B cell (primary cell): Measurements from ENCODE around the gene AARS2. TPM values are rescaled to one million over a fixed set of nuclear protein-coding genes. Genes with fewer than 3 reads are reported as not detected.

Source experiments
- ATAC-seq: fragments of 200-7000 bp; cut with Tn5 transposase; one replicate; pipeline ENCODE4 v1.10.0; 2021; ENCODE audit warnings: low read depth, mild to moderate bottlenecking, moderate number of reproducible peaks, moderate library complexity
- CTCF ChIA-PET: fragments of 350-600 bp; sonication (Branson Sonifier 250); formaldehyde crosslinking; loops from one replicate; lab custom pipeline; 2021; ENCODE audit warnings: antibody characterized with exemption, inconsistent platforms; lab: Charles Lee
- POLR2A ChIA-PET: fragments of 350-600 bp; sonication (Branson Sonifier 250); formaldehyde crosslinking; loops from one replicate; lab custom pipeline; 2021; ENCODE audit warnings: antibody characterized with exemption; lab: Charles Lee
- DNase-seq: peaks from one replicate; pipeline ENCODE4 v3.0.0; 2013
- H2AFZ ChIP-seq: 2 replicates; pipeline ENCODE4 v1.6.1; 2012; ENCODE audit warnings: mild to moderate bottlenecking, low read depth, low read length; ENCODE audit not compliant: insufficient read depth, poor library complexity, severe bottlenecking
- H3K27ac ChIP-seq, 2 donors: 1 replicate in 1 of 2; 2 replicates in 1 of 2; pipeline ENCODE4 v1.5.1; 2012 to 2013; ENCODE audit warnings: low read length in 2 of 2, mild to moderate bottlenecking in 2 of 2, moderate library complexity in 1 of 2
- H3K27me3 ChIP-seq, 4 experiments: fragments of 200-600 bp in 1 of 4; sonication (generic) in 1 of 4; replicated peaks in 1 of 4; 1 replicate in 2 of 4; 2 replicates in 2 of 4; pipeline versions ENCODE4 v1.6.1 to v1.7.0; 2013 to 2016; ENCODE audit warnings: low read length in 3 of 4, mild to moderate bottlenecking in 2 of 4, mixed read lengths in 1 of 4, moderate library complexity in 1 of 4; ENCODE audit not compliant: insufficient read depth in 4 of 4, control insufficient read depth in 3 of 4; ENCODE audit errors: control extremely low read depth in 1 of 4
- H3K36me3 ChIP-seq, 2 experiments: replicated peaks in 1 of 2; 1 replicate in 1 of 2; 2 replicates in 1 of 2; pipeline versions ENCODE4 v1.6.1 to v1.7.1; 2013; ENCODE audit warnings: low read length in 1 of 2; ENCODE audit not compliant: insufficient read depth in 2 of 2, control insufficient read depth in 1 of 2; ENCODE audit errors: control extremely low read depth in 1 of 2, extremely low read depth in 1 of 2
- H3K4me1 ChIP-seq, 2 donors: fragments of 200-600 bp in 1 of 2; sonication (generic) in 1 of 2; 1 replicate in 1 of 2; 2 replicates in 1 of 2; pipeline versions ENCODE4 v1.5.1 to v1.6.1; 2013 to 2017; ENCODE audit warnings: low read length in 2 of 2; ENCODE audit not compliant: control insufficient read depth in 2 of 2, insufficient read depth in 2 of 2
- H3K4me2 ChIP-seq: replicated peaks from 2 replicates; pipeline ENCODE3; 2012; ENCODE audit warnings: mild to moderate bottlenecking, low read depth, low read length; ENCODE audit not compliant: poor library complexity, severe bottlenecking
- H3K4me3 ChIP-seq, 5 experiments: fragments of 200-600 bp in 1 of 5; sonication (generic) in 1 of 5; 1 replicate in 3 of 5; 2 replicates in 2 of 5; pipeline versions ENCODE4 v1.5.1 to v1.7.0; 2011 to 2016; ENCODE audit warnings: low read length in 4 of 5, mild to moderate bottlenecking in 4 of 5, low read depth in 2 of 5, control low read depth in 1 of 5, moderate library complexity in 1 of 5; ENCODE audit not compliant: insufficient read depth in 1 of 5; ENCODE audit errors: control extremely low read depth in 1 of 5, extremely low read depth in 1 of 5
- H3K79me2 ChIP-seq: fragments of 200-600 bp; sonication (generic); one replicate; pipeline ENCODE4 v1.6.0; 2016; ENCODE audit warnings: low read length; ENCODE audit not compliant: control insufficient read depth, insufficient read depth
- H3K9ac ChIP-seq: fragments of 200-600 bp; sonication (generic); 2 replicates; pipeline ENCODE4 v1.6.1; 2017; ENCODE audit warnings: mild to moderate bottlenecking, low read length, moderate library complexity
- H3K9me3 ChIP-seq, 3 donors: one replicate each; pipeline versions ENCODE4 v1.6.1 to v1.7.1; 2013; ENCODE audit warnings: low read length in 2 of 3; ENCODE audit not compliant: control insufficient read depth in 2 of 3, insufficient read depth in 1 of 3; ENCODE audit errors: control extremely low read depth in 1 of 3
- H4K20me1 ChIP-seq: 2 replicates; pipeline ENCODE4 v1.6.0; 2012; ENCODE audit warnings: mild to moderate bottlenecking, low read length; ENCODE audit not compliant: insufficient read depth, control insufficient read depth, poor library complexity, severe bottlenecking
- H3K27ac Mint-ChIP-seq: one replicate; pipeline ENCODE4 v1.8.0; 2021; ENCODE audit warnings: mixed read lengths
- H3K27me3 Mint-ChIP-seq: one replicate; pipeline ENCODE4 v1.8.0; 2021; ENCODE audit warnings: mixed read lengths
- H3K4me1 Mint-ChIP-seq: one replicate; pipeline ENCODE4 v1.8.0; 2021; ENCODE audit warnings: mixed read lengths
- H3K4me3 Mint-ChIP-seq: one replicate; pipeline ENCODE4 v1.8.0; 2021; ENCODE audit warnings: mixed read lengths
- H3K9me3 Mint-ChIP-seq: one replicate; pipeline ENCODE4 v1.8.0; 2022; ENCODE audit warnings: mixed read lengths; ENCODE audit not compliant: insufficient read depth
- CTCF ChIP-seq: fragments of 200-600 bp; IDR thresholded peaks from one replicate; pipeline ENCODE4 v1.8.0; 2022; ENCODE audit warnings: antibody characterized with exemption, mild to moderate bottlenecking
- EZH2 ChIP-seq: IDR thresholded peaks from 2 replicates; pipeline ENCODE4 v1.6.1; 2012; ENCODE audit warnings: borderline replicate concordance, low read depth, mild to moderate bottlenecking, moderate library complexity, low read length; ENCODE audit not compliant: insufficient read depth, poor library complexity, severe bottlenecking
- WGBS: methylation state at CpG from one replicate; pipeline ENCODE4 v1.1.5; 2013; ENCODE audit warnings: missing lambda C conversion rate; ENCODE audit not compliant: insufficient coverage; 5-methylcytosine and 5-hydroxymethylcytosine counted together
- intact Hi-C: fragments of 100-400 bp; cut with micrococcal nuclease; formaldehyde crosslinking; loops from one replicate; pipeline ENCODE4 v1.10.0; 2022
- polyA plus RNA-seq: library from polyadenylated mRNA; depleted of rRNA; stranded (reverse); fragments of >200 nt; gene quantifications from 2 replicates; pipeline ENCODE4 v1.2.3, GENCODE V29; 2012
- total RNA-seq, 2 donors: library from RNA; stranded (reverse); fragments of 120-200 nt in 1 of 2; gene quantifications; 1 replicate in 1 of 2; 2 replicates in 1 of 2; pipeline versions ENCODE4 v1.2.3 to v1.2.4, GENCODE V29; 2013 to 2022

The AARS2 gene
- total and polyA plus RNA-seq, 2 donors (not counting 1 experiment from before 2014, with no cell fraction given): 11.3 to 21.3 TPM

GRCh38 chr6:44276667-44277640 is 36.2 kb downstream of the AARS2 start:
- ATAC-seq (no peak), DNase-seq (peak; percentile 14)
- no peaks in the 10 kb centered on the region for H3K36me3 ChIP-seq
- Mint-ChIP-seq H3K27me3 (peaks cover 64% of the 10 kb centered on the region), H3K27ac (no peak overlapping the region), H3K4me1 (peaks cover 5% of the 10 kb centered on the region), H3K9me3 (no peaks in the 10 kb centered on the region), H3K4me3 (peak overlapping the region; percentile 53)
- peaks cover 0 to 67% (median 29%) of the 10 kb centered on the region in 4 experiments for H3K27me3 ChIP-seq
- TF ChIP-seq CTCF (no peak), EZH2 (no peak)
- WGBS: 83% methylated on average over 15 of the region's 23 CpGs
- H3K4me3 ChIP-seq: no peak overlapping the region
- intact Hi-C loops: no loop called here
- H3K9ac ChIP-seq: no peak overlapping the region
- no peak overlapping the region for H3K27ac ChIP-seq
- ChIA-PET CTCF (interaction anchor here (1.0 to 1.5 kb wide), 3 partner anchors 16 to 60 kb away, joined by 3 to 4 read pairs (median 4); no protein-coding TSS in a partner anchor), POLR2A (no interaction called here)
- H3K9me3 ChIP-seq: peaks cover 0 to 10% (median 0%) of the 10 kb centered on the region in 3 donors
- H3K4me1 ChIP-seq: peaks cover 5 to 11% of the 10 kb centered on the region in 2 donors
- no peak overlapping the region for H2AFZ ChIP-seq
- H3K79me2 ChIP-seq: no peaks in the 10 kb centered on the region
- H3K4me2 ChIP-seq: peak overlapping the region; percentile 77
- H4K20me1 ChIP-seq: no peaks in the 10 kb centered on the region
